CD1c-positive myeloid dendritic cell (primary cell): ENCODE results near the gene PTBP1.

Source experiments
- DNase-seq: peaks from one replicate; pipeline ENCODE4 v3.0.0-alpha.2; 2016; ENCODE audit errors: extremely low spot score

Gene PTBP1

DNA sequence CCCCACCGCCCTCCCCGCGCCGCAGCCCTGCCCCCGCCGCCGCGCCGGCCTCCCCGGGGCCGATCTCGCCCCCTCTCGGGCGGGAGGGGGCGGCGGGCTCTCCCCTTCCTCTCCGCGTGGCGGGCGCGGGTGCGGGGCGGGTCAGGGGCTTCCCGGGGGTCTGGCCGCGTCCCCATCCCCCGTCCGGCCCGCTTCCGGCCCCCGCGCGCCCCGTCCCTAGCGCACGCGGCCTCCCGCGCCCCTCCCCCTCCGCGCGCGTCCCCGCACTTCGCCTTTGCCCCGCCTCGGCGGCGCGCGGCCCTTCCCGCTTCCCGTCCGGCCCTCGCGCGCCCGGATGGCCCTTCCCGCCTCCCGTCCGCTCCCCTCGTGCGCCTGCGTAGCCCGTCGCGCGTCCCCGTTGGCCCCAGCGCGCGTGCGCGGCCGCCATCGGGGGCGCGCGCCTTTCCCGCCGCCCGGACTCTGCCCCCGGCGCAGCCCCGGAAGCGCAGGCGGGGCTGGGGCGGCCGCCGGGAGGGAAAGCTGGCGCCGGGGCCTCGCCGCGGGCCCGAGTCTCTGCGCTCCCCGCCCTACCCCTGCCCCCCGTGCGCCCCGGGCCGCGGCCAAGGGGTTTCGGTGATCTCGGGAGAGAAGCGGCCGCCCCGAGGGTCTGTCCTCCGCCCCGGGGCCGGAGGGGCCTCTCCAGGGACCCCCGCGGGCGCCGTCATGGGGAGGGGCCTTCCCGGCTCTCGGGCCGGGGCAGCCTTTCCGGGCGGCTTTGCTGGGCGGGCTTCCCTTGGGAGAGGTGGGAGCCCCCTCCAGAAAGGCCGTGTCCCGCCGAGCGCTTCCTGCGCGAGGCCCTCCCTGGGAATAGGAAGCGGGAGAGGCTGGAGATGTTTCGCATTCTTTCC is 519 bp downstream of the PTBP1 start:
- DNase-seq: peak; percentile 96

DNA sequence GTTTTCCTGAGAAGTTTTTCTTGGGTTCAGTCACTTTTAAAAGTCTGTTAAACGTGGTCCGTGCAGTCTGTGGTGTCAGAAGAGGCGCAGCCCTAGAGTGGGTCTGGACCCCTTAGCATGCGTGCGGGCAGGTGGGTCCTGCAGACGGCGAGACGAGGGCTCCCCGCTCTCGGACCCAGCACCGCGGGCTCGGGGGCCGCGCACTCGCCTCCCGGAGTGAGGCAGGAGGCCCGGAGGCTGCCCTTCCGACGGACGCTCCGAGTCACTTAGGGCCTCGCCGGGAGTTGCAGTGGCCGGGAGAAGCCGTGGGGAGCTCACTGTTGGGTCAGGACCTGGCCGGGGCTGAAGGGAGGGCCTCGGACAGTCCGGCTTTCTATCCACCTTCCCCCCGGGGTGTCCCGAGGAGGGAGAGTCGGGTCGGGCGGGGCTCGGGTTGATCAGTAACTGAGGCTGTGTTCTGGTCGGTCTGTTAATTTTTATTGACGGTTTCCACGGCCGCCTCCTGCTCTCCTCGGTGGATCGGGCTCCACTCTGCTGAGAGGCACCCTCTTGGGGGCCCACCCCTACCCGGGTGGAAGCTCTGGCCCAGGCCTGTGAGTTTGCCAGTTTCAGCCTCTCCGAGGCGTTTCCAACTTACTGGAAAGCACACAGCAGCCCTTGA is 1.3 kb downstream of the PTBP1 start:
- no peak for DNase-seq

DNA sequence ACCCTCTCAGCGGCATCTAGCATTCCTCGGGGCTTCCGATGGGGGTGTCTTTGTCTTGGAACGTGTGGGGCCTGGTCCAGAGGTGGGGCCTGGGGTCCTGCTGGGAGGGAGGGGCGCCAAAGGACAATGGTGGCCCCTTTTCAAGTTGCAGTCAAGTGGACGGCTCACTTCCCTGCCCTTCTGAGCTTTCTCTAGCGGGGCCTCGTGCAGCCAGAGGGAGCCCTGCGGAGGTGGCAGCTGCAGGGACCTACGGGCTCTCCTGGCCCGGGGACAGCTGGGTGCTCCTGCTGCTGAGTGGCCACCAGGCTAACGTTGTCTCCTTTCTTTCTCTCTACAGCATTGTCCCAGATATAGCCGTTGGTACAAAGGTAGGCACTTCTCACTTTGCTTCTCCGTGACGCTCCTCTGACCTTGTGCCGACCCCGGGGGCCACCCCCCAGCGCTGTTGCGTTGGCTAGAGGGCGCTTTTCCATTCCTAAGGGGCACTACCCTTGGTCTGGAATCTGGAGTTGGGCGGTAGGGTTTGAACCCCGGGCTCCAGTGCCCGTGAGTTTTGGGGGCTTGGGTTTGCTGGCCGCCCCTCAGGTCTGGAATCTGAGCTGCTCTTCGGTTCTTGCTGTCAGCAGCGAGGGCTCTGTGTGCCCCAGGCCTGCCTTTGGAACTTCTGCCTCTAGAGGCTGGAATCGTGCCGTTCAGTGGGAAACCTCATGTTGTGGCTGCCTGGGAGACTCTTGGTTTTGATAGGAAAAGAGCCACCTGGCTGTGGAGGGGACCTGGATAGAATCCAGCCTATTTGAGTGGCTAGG is 2.0 kb downstream of the PTBP1 start:
- DNase-seq: no peak

DNA sequence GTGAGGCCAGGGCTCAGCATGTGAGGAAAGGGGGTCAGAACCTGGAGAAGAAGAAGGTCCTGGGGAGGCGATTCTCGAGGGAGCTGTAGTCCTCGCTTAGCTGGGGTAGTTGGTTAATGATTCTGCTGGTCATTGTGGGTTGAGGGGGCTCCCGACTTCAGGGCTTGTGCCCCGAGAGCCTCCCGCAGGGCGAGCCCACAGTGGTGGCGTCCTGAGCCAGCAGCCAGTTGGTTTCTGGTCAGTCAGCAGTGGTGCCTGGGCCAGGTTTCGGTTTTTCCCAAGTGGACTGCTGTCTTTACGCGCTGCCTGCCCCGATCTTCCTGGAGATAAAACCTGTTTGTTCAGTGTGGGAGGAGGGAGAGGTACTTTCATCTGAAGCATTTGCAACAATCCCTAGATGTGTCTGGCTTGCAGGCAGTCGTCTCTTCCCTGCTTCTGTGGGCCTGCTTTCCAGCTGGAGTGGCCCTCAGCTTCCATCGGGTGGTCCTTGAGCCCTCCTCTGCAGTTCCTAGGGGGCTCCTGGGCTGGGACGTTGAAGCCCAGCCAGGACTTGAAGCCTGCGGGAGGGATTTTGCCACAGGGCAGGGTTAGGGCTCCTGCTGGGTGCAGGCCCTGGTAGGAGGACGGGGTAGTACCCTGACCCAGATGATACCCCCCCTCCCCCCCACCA is 3.2 kb downstream of the PTBP1 start:
- DNase-seq: no peak

DNA sequence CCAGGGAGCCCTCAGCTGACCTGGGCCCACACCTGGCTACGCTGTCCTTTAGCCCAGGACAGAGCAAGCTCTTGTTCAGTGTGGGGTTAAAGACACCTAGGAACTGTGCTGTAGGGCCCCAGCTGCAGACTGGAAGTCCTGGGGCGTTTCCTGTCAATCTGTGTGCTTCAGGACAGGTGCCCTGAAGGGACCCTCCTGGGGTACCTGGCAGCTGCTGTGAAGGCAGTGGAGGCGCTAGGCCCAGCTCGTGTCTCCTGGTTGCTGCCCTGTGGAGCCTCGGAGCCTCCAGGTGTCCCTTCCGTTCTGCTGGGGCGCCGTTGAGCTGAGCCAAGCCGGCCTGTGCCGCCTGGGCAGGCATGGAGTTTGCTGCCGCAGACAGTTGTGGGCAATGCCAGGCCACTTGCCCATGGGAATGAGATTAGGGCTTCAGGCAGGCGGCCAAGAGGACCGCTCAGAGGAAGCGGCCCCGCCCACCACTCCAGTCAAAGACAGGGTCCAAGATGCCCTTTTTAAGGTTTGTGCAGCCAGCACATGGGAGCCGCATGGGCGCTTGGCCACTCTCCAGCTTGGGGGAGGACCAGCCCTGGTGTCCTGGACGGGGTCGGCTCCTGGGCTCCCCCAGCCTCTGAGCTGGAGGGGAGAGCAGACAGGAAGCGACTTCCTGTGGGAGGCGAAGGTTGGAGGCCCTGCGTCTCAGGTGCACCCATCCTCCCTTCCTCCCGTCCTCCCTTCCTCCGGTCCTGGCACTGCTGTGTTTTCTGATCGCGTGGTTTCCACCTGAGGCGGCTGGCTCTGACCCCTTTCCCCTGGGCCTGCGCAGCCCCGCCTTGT is 4.0 kb downstream of the PTBP1 start:
- DNase-seq: no peak

DNA sequence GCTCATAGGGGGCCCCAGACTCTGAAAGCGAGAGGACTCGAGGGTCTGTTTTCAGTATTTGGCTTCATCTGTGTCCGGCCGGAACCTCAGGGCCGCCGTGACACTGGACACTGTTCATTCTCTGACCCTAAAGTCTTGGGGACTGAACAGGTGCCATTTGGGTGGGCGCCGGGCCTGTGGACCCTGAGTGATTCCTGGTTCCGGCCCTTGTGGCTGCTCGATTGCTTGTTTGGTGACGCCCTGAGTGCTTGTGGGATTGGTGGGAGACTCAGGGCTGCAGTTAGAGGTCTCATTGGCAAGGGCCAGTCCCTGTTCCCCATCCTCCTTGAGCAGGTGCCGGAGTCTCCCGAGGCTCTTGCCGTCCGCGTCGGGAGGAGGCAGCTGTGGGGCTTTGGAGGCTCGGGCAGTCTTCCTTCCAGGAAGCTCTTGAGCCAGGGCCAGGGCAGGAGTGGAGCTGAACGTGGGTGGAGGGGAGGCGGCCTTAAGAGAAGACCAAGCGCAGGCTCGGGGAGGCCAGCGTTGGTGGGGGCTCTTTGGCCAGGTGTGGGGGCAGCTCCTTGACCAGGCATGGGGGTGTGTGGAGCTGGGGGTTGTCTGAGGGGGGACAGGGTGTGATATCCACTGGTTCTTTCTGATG is 4.7 kb downstream of the PTBP1 start:
- no peak for DNase-seq

DNA sequence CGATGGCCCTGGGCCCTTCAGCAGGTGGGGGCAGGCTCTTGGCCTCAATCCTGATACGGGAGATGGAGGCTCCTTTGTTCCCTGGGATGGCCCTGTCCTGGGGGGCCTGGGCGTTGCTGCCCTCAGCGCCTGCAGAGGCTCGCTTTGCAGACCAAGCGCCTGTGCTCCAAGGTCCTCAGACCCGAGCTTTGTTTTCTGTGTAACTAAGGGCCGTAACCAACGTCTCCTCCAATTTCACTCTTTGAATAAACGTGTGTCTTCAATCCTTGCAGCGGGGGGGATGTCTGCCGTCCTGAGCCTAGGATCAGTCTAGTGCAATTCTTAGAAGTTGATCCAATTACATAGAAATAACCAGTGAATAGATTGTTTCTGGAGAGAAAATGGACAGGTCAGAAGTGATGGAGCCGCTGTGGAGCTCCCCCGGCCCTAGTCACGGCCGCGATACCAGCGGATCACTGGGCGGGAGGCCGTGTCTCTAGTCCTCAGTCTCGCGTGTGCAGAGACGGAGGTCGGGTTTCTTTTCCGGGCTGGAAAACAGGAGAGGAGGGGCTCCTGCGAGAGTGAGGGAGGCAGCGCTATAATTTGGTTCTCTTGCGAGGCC is 5.3 kb downstream of the PTBP1 start:
- DNase-seq: no peak

DNA sequence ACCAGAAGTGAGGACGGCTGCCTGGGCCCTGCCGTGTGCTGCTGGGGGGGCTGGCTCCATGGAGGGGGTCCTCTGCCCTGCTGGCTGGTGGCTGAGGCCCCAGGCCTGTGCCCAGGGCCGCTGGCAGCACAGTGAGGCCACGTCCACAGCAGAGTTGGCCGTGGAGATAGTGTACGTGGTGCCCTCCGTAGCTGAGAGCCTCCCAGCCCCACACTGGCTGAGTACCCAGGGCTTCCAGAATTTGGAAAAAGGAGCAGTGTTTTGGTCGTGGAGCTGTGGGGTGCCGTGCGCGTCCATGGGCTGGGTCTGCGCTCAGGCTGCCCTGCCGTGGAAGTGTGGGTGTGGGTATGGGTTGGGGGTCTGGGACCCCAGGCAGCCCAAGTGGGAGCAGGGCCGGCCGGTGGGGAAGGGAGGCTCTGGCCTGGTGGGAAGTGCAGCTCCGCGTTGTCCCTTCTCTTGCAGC is 5.9 kb downstream of the PTBP1 start:
- no peak for DNase-seq

DNA sequence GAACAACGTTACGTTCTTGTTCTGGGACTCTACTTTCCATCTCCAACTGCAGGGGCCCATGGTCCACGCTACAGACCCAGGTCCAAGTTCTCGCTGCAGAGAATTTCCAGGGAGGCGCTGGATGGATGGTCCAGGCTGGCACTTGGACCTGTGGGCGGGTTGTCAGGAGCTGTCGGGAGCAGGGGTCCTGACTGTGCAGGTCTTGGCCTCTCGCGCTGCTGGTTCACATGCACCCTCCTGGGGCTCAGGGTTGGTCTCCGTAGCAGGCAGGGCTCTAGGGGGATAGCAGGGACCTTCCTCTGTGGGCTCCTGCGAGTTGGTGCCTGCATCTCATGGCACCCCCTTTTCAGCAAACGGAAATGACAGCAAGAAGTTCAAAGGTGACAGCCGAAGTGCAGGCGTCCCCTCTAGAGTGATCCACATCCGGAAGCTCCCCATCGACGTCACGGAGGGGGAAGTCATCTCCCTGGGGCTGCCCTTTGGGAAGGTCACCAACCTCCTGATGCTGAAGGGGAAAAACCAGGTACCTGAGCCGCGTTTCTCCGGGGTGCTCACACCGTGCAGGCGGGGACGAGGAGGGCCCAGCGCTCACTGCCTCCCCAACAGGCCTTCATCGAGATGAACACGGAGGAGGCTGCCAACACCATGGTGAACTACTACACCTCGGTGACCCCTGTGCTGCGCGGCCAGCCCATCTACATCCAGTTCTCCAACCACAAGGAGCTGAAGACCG is 6.6 kb downstream of the PTBP1 start:
- no peak for DNase-seq

DNA sequence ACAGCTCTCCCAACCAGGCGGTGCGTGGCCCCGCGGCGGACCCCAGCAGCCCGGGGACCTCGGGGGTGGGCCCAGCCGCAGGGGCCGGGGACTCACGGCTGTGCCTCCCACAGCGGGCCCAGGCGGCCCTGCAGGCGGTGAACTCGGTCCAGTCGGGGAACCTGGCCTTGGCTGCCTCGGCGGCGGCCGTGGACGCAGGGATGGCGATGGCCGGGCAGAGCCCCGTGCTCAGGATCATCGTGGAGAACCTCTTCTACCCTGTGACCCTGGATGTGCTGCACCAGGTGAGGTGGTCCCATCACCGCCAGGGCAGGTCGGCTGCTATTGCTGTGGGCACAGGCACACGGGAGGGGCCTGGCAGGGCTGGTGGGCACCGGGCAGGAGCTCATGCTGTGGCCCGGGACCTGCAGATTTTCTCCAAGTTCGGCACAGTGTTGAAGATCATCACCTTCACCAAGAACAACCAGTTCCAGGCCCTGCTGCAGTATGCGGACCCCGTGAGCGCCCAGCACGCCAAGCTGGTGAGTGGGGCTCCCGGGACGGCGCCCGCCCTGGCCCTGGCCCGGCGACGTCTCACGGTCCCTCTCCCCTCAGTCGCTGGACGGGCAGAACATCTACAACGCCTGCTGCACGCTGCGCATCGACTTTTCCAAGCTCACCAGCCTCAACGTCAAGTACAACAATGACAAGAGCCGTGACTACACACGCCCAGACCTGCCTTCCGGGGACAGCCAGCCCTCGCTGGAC is 7.3 kb downstream of the PTBP1 start:
- DNase-seq: no peak

DNA sequence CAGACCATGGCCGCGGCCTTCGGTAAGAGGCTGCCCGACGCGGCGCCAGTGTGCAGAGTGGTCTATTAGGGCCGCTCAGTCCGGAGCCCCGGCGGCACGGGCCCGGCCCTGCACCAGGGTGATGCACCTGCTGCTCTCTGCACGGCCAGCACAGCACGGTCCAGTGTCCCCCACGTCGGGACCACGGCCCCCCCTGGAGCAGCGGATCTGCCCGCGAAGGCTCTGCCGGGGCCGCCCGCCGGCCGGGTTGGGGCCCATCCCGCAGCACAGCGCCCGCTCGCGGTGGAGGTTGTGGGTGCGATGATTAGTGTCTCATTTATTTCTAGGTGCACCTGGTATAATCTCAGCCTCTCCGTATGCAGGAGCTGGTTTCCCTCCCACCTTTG is 7.9 kb downstream of the PTBP1 start:
- no peak for DNase-seq

DNA sequence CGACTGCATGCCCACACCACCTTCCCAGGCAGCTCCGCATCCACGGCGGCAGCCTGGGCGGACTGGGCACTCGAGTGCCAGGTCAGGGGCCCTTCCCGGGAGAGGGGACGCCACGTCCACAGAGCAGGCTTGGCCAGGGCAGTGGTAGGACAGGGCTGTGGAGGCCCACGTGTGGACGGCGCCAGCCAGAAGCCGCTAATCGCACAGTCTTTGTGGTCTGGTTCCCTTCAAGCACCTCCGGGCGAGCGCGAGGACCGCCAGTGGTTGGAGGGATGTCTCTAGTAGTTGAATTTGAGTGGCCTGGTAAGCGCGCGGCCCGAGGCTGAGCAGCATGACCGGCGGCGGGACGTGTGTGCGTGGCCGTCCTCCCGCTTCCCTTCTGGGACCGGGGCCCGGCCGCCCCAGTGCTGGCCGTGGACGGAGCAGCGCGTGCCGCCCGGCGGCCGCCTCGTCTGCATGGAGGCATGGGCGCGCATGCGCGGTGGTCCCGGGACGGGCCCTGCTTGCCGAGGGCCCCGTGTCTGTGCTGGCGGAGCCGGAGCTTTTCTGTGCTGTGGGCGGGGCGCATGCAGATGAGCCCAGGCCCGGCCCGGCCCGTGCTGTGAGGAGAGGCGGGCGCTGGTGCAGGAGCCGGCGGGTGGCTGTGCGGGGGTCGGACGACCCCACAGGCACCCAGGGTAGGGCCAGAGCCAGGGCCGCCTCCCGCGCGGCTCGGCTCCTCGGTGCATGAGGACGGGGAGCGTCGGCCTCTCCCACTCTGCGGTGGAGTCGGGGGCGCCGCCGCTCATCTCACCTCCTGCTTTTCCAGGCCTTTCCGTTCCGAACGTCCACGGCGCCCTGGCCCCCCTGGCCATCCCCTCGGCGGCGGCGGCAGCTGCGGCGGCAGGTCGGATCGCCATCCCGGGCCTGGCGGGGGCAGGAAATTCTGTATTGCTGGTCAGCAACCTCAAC is 8.6 kb downstream of the PTBP1 start:
- DNase-seq: no peak

DNA sequence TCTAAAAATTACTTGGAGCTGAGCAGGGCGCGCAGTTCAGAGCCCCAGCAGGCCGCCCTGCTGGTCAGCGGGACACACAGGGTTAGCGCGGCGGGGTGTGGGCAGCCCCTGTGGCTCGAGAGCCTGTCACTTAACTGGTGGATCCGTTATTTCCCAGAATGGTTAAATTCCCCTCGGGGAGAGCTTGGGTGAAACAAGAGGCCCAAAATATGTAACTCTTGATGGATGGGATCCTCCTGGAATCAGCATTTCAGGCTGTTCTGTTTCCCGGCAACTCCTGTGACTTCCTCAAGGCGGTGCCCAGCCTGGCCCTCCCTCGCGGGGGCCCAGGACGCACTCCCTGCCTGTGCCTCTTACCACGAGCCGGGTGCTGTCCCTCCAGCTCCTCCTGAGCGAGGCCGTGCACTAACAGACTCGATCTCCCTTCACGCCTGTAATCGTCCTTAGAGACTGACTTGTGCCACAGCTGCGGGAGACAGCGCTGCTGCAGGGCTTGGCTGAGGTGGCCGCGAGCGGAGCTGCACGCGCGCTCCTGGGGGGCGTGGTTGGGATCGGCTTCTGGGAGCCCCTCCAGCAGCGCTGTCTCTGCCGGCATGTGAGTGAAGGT is 9.7 kb downstream of the PTBP1 start:
- DNase-seq: no peak

DNA sequence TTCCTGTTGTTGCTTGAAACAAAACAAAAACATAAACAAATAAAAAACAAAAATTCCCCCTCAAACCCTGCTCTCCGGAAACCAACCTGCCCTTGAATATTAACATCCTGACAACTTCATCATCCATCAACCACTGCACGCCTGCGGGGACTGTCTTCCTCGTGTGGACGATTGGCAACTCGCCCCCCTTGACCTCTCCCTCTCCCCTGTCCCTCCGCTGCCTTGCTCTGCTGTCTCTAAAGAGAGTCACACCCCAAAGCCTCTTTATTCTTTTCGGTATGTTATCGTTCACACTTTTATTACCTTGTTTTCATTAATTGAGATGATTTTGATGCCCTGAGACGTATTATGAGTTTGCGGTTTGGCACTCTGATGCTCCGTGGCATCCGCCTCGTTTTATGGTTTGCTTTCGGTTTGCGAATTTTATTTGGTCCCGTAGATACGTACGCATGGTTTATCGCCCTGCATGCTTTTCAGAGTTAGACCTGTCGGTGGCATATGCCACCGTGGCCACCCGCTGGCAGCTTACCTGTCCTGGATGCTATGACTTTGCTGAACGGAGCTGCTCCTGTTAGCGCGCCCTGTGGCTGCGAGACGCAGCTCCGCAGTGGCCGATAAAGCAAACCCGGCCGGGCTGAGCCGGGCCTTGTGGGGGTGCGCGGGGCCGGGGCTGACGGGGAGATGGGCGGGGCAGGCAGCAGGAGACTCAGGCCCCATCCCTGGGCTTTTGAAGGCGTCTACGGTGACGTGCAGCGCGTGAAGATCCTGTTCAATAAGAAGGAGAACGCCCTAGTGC is 10.6 kb downstream of the PTBP1 start:
- DNase-seq: no peak

DNA sequence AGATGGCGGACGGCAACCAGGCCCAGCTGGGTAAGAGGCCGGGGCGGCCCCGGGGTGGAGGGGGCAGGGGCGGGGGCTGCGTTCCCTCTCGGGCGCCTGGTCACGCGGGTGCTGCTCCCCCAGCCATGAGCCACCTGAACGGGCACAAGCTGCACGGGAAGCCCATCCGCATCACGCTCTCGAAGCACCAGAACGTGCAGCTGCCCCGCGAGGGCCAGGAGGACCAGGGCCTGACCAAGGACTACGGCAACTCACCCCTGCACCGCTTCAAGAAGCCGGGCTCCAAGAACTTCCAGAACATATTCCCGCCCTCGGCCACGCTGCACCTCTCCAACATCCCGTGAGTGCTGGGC is 11.1 kb downstream of the PTBP1 start:
- DNase-seq: no peak
